ENCODE data around the gene PROSER2.

GRCh38 chr10:11782793-11783557 lies 40.2 kb upstream of the PROSER2 start:
- TF ChIP-seq CTCF (IDR thresholded peaks at IDR 0.05) (peak in 5 of 7 experiments; percentile 21 to 73 (median 68)), EP300 (IDR thresholded peaks at IDR 0.05) (no peak), POLR2A (IDR thresholded peaks at IDR 0.05) (no peak)
